Ectodermal cell (in vitro differentiated cells): ENCODE data around the gene CD300A.
"Not testable (repeated sequence)": the region's sequence is repeated elsewhere in the genome, so short reads cannot be mapped to it uniquely, and the experiment has no call there.

Experiments used
- H3K27ac ChIP-seq: 2 replicates; pipeline ENCODE4 v1.7.0; 2013; ENCODE audit warnings: mild to moderate bottlenecking, low read depth, low read length; ENCODE audit not compliant: insufficient read depth, poor library complexity, severe bottlenecking
- H3K27me3 ChIP-seq: 2 replicates; pipeline ENCODE4 v1.7.0; 2013; ENCODE audit warnings: mild to moderate bottlenecking, low read length; ENCODE audit not compliant: insufficient read depth, control insufficient read depth, poor library complexity, severe bottlenecking
- H3K36me3 ChIP-seq: one replicate; pipeline ENCODE4 v1.7.0; 2013; ENCODE audit warnings: low read length; ENCODE audit not compliant: control insufficient read depth, insufficient read depth
- H3K4me1 ChIP-seq: one replicate; pipeline ENCODE4 v1.7.0; 2013; ENCODE audit warnings: low read length; ENCODE audit not compliant: control insufficient read depth, insufficient read depth
- H3K4me3 ChIP-seq: 2 replicates; pipeline ENCODE4 v1.7.0; 2013; ENCODE audit warnings: low read depth, low read length, control low read depth; ENCODE audit not compliant: insufficient read depth
- H3K9me3 ChIP-seq: 2 replicates; pipeline ENCODE4 v1.7.0; 2013; ENCODE audit warnings: mild to moderate bottlenecking, low read length, moderate library complexity; ENCODE audit not compliant: control insufficient read depth
- WGBS, 2 experiments: methylation state at CpG; one replicate each; pipeline ENCODE4 v1.1.7; 2013; ENCODE audit warnings: missing lambda C conversion rate in 2 of 2; 5-methylcytosine and 5-hydroxymethylcytosine counted together

Gene CD300A

DNA sequence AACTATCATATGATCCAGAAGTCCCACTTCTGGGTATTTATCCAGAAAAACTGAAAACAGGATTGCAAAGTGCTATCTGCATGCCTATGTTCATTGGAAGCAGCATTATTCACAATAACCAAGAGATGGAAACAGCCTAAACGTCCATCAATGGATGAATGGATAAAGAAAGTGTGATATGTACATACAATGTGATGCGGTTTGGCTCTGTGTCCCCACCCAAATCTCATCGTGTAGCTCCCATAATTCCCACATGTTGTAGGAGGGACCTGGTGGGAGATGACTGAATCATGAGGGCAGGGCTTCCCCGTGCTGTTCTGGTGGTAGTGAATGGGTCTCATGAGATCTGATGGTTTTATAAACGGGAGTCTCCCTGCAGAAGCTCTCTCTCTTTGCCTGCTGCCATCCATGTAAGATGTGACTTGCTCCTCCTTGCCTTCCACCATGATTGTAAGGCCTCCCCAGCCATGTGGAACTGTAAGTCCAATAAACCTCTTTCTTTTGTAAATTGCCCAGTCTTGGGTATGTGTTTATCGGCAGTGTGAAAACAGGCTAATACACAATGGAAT is 52.1 kb downstream of the CD300A start:
- not testable (repeated sequence) for H3K4me1 ChIP-seq, H3K27me3 ChIP-seq, H3K36me3 ChIP-seq, H3K27ac ChIP-seq, H3K4me3 ChIP-seq, H3K9me3 ChIP-seq
- WGBS, 2 experiments, result 85 to 88% methylated on average over 6 of the region's 6 CpGs

DNA sequence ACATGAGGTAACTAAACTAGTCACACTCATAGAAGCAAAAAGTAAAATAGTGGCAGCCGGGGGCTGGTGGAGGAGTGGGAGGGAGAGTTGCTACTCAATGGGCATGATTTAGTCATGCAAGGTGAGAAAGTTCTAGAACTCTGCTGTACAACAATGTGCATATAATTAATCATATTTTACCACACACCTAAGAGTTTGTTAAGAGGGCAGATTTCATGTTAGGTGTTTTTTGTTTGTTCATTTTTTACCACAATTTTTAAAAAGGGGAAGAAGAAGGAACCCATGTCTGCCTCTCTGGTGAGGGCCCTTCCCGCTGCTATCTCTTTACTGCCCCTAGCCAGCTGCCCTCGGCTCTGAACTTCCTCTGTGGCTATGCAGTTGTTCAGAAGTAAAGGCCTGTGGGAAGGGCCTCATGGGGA is 53.6 kb downstream of the CD300A start:
- Histone ChIP-seq H3K4me1 (no peaks in the 10 kb centered on the region), H3K4me3 (no peak overlapping the region), H3K27me3 (no peaks in the 10 kb centered on the region), H3K27ac (no peak overlapping the region), H3K36me3 (no peaks in the 10 kb centered on the region), H3K9me3 (no peaks in the 10 kb centered on the region)
- WGBS, 2 experiments, result 85 to 90% methylated on average over 2 to 3 of the region's 3 CpGs

DNA sequence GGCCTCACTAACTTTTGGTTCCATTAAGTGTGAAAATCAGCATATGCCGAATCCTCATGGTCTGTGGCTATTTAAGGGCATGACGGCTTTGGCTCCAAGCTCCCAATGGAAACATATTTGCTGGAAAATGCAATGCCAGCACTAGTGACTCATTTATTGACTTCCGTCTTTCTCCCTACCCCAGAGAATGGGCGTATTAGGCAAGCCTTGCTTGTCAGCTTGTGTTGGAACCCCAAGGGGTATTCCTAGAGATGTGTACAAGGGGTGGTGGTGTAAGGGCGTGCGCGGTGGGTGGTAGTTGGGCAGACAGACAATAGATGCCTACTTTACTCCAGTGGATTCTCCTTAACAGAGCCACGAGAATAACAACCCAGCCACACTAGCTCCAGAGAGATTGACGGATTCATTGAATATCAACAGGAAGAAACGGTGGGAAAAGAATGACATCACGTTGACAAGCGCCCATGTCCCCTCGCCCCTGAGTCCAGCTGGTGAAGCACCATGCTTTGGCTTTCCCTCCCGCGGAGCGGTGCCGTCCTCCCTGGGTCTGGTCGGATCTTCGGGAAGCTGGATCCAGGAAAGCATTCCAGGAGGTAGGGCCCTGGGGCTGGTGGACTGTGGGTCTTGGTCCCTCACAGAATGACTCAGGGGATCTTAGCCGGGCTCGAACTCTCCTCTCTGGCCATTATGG is 54.5 kb downstream of the CD300A start:
- no peaks in the 10 kb centered on the region for H3K4me1 ChIP-seq
- H3K27ac ChIP-seq, result no peak overlapping the region
- no peaks in the 10 kb centered on the region for H3K36me3 ChIP-seq
- WGBS, 2 experiments, result 91 to 92% methylated on average over 21 of the region's 21 CpGs
- H3K27me3 ChIP-seq, result no peaks in the 10 kb centered on the region
- no peak overlapping the region for H3K4me3 ChIP-seq
- no peaks in the 10 kb centered on the region for H3K9me3 ChIP-seq

DNA sequence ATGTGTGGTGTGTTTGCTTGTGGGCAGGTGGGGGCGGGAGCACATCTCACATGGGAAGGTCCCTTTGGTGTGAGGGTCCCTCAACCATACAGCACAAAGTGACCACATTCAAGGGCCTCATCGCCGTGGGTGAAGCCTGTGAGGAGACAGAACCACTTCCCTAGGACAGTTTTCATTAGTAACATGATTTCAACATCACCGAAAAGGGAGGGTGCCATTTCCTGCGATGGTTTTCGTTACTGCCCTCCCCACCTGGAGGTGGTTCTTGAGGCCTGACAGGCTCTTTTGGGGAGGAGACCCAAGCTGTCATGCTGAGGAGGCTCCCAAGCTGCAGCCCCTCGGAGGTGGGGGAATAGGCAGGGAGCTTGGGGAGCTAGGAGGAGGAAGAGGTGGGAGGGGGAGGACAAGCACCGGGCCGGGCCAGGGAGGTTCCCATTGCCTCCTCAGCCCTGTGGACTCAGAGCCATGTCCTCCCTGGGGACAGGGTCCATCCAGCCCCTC is 55.3 kb downstream of the CD300A start:
- WGBS, 2 experiments, result 90% methylated on average over 9 of the region's 9 CpGs

DNA sequence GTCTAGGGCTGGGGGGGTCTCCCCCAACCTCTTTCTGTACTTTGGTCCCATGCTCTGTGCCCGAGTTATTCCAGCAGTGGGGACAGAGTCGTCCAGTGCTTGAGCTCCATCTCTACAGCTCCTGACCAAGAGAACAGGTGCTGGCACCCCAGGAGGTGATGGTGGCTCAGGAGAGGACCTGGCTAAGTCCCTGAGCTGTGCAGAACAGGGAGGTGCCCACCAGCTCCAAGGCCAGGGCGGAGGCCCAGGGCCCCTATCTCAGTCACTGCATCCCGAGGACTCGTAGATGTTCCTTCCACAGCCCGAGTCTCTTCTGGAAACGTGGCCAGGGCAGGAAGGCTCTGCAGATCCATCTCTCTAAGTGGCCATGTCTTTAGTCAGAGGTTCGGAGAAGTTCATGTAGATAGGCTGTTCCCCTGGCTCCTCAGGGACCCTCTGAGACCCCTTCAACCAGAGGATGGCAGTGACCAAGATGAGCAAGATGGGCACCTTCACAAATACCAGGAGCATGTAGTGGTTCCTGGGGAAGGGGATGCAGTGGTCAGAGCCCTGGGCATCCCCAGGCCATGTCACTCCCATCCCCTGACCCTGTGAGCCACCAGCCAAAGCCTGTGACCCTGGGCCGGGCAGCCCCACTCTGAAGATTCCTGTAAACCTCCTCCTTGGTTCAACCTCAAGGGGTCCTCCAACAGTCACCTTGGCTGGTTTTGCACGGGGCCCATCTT is 56.1 kb downstream of the CD300A start:
- no peaks in the 10 kb centered on the region for H3K9me3 ChIP-seq
- no peak overlapping the region for H3K4me3 ChIP-seq
- H3K4me1 ChIP-seq, result no peaks in the 10 kb centered on the region
- no peaks in the 10 kb centered on the region for H3K36me3 ChIP-seq
- WGBS, 2 experiments, result 81 to 83% methylated on average over 10 of the region's 10 CpGs
- no peaks in the 10 kb centered on the region for H3K27me3 ChIP-seq
- no peak overlapping the region for H3K27ac ChIP-seq

More for the DNA sequence above, 55.3 kb downstream of the CD300A start:
- Histone ChIP-seq H3K9me3 (no peaks in the 10 kb centered on the region), H3K27me3 (no peaks in the 10 kb centered on the region), H3K4me3 (no peak overlapping the region), H3K27ac (no peak overlapping the region), H3K36me3 (no peaks in the 10 kb centered on the region), H3K4me1 (no peaks in the 10 kb centered on the region)

DNA sequence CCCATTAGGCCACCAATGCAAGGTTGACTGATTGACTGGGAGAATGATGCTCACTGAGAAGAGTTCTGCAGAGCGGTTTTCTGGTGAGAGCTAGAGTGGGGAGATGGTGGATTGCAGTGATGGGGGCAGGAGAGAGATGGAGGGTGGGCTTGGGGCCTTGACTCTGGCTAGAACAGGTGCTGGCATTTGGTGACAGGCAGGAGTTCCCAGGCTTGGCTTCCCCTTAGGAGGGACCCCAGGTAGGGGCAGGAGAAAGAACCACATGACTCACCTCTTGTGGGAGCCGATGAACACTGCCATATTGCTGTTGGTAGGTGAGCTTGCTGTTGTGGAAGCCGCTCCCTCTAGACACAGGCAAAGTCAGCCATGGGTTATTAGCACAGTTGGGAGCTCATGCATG is 56.9 kb downstream of the CD300A start:
- H3K4me1 ChIP-seq, result no peaks in the 10 kb centered on the region
- no peaks in the 10 kb centered on the region for H3K36me3 ChIP-seq
- WGBS, 2 experiments, result 80 to 90% methylated on average over 3 of the region's 3 CpGs
- no peaks in the 10 kb centered on the region for H3K27me3 ChIP-seq
- H3K4me3 ChIP-seq, result no peak overlapping the region
- no peak overlapping the region for H3K27ac ChIP-seq
- no peaks in the 10 kb centered on the region for H3K9me3 ChIP-seq

DNA sequence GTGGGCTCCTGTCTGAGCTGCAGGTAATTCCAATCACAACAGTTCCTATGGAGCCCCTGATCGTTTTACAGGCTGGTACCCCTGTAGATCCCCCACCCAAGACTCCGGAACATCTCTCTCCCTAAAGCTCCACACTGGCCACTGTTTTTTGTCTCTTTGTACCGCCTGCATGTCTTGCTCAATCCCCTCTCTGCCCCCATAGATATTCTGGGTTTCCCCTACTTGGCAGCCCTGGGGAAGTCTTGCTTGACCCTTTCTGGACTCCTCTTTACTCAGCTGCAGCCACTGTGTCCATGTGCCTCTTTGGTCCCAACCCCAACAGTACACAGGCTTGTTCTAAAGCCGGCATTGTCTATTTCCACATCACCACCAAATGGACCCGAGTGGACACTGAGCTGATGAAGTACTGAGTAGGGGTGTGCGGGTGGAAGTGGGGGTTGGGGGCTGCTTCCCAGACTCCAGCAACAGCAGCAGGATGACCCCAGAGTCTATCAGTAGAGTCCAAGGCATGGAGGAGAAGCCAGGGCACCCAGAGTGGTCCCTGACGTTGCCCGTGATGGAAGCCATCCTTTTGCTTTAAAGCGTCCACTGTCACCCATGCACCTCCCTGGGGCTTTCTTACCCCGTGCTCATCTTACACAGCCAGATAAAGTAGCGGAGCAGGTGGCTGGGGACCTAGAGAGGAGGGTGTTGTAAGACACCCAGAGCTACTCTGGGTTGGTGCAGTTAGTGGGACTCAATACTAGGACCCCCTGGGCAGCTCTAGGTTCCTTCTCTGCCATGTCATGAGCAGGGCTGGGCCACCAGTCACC is 58.4 kb downstream of the CD300A start:
- Histone ChIP-seq H3K9me3 (no peaks in the 10 kb centered on the region), H3K27ac (no peak overlapping the region), H3K4me1 (no peaks in the 10 kb centered on the region), H3K36me3 (no peaks in the 10 kb centered on the region), H3K27me3 (no peaks in the 10 kb centered on the region), H3K4me3 (no peak overlapping the region)
- WGBS, 2 experiments, result 90 to 91% methylated on average over 10 to 11 of the region's 11 CpGs

DNA sequence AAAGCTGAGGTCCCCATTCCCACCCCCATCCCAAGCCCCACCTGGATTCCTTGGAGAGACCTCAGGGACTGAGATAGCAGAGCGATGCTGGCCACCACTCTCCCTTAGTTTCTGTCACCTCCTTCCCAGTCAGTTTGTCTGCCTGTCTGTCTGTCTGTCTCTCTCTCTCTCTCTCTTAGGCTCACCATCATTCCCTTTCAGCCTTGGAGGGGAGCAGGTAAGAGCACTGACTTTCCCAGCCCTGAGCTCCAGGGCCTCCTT is 59.0 kb downstream of the CD300A start:
- H3K36me3 ChIP-seq, result no peaks in the 10 kb centered on the region
- 88 to 89% methylated on average over 1 of the region's 1 CpG for WGBS, 2 experiments
- H3K27ac ChIP-seq, result no peak overlapping the region
- no peak overlapping the region for H3K4me3 ChIP-seq
- no peaks in the 10 kb centered on the region for H3K9me3 ChIP-seq
- no peaks in the 10 kb centered on the region for H3K27me3 ChIP-seq
- no peaks in the 10 kb centered on the region for H3K4me1 ChIP-seq

DNA sequence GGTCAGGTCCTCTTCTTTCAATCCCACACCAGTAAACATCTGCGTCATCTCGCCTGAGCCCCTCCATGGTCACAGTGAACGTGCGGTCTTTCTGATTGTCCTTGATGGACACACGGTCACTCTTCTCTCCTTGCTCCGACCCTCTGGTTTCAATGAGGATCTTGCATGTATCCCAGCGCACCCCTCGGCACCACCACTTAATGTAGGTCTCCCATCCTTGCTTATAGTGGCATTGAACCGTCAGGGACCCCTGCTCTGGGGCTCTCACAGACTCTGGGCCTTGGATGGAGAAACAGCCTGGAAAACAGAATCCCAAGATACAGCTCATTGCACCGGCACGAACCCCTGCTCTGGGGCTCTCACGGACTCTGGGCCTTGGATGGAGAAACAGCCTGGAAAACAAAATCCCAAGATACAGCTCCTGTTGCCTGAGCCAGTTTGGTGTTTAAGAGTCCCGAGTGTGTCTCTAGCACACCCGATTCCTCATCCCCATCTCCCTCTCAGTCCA is 59.4 kb downstream of the CD300A start:
- H3K4me3 ChIP-seq, result no peak overlapping the region
- WGBS, 2 experiments, result 92% methylated on average over 14 of the region's 14 CpGs

DNA sequence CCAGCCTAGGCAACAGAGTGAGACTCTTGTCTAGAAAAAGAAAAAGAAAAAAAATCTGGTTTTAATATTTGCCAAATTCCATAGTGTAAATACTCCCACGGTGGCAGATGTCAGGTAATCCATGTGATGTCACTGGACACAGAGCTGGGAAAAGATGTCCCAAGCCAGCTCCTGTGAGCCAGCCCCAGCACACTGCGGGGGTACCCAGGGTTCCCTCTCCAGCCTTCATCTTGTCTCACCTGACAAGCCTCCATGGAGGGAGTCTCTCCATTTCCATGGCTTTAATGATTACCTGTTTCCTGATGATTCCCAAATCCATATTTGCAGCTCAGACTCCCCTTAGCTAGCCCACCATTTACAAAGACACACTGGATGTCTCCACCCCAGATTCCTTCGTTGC is 60.2 kb downstream of the CD300A start:
- Histone ChIP-seq H3K27me3 (no peaks in the 10 kb centered on the region), H3K4me3 (no peak overlapping the region), H3K36me3 (no peaks in the 10 kb centered on the region), H3K9me3 (no peaks in the 10 kb centered on the region), H3K27ac (no peak overlapping the region), H3K4me1 (no peaks in the 10 kb centered on the region)
- 79 to 84% methylated on average over 3 of the region's 3 CpGs for WGBS, 2 experiments

More for the DNA sequence above, 59.4 kb downstream of the CD300A start:
- no peaks in the 10 kb centered on the region for H3K27me3 ChIP-seq
- no peak overlapping the region for H3K27ac ChIP-seq
- H3K4me1 ChIP-seq, result no peaks in the 10 kb centered on the region
- H3K36me3 ChIP-seq, result no peaks in the 10 kb centered on the region
- no peaks in the 10 kb centered on the region for H3K9me3 ChIP-seq
